IMR-90 (cell line): ENCODE data around the gene HOXC12. TPM values are rescaled to one million over a fixed set of nuclear protein-coding genes. Genes with fewer than 3 reads are reported as not detected.

Source experiments
- ATAC-seq: fragments of 200-7000 bp; cut with Tn5 transposase; 2 replicates; pipeline ENCODE4 v1.9.1; 2020; ENCODE audit warnings: low read depth, mild to moderate bottlenecking, moderate library complexity
- BruUV-seq: library from RNA; stranded (reverse); fragments of 400-500 nt; replicated peaks from 2 replicates; lab custom pipeline; 2021; lab: Mats Ljungman, UMichigan
- CTCF ChIA-PET: fragments of 300-600 bp; formaldehyde crosslinking; extraction: SDS; loops from one replicate; lab custom pipeline; 2021; ENCODE audit warnings: antibody characterized with exemption; lab: Yijun Ruan, JAX
- POLR2A ChIA-PET: fragments of 300-600 bp; sonication (Branson Sonifier 250); formaldehyde crosslinking; loops from one replicate; lab custom pipeline; 2022; ENCODE audit warnings: antibody characterized with exemption; ENCODE audit not compliant: unreplicated experiment; lab: Charles Lee
- DNase-seq: peaks from one replicate; pipeline ENCODE4 v3.0.0; 2013
- H2AFZ ChIP-seq: replicated peaks from 2 replicates; pipeline ENCODE3; 2013; ENCODE audit warnings: low read length, mild to moderate bottlenecking; ENCODE audit not compliant: poor library complexity
- H2AK5ac ChIP-seq: 2 replicates; pipeline ENCODE4 v1.6.1; 2013; ENCODE audit warnings: low read depth, low read length, inconsistent platforms
- H2AK9ac ChIP-seq: replicated peaks from 2 replicates; pipeline ENCODE3; 2013; ENCODE audit warnings: mild to moderate bottlenecking, low read depth, low read length, moderate library complexity; ENCODE audit not compliant: poor library complexity
- H2BK120ac ChIP-seq: 2 replicates; pipeline ENCODE4 v1.6.1; 2013; ENCODE audit warnings: low read depth, low read length, inconsistent platforms
- H2BK15ac ChIP-seq: 3 replicates; pipeline ENCODE4 v1.6.1; 2013; ENCODE audit warnings: low read depth, low read length, inconsistent platforms
- H2BK20ac ChIP-seq: 2 replicates; pipeline ENCODE4 v1.6.1; 2013; ENCODE audit warnings: low read depth, mild to moderate bottlenecking, inconsistent platforms, low read length, moderate library complexity
- H2BK5ac ChIP-seq: 2 replicates; pipeline ENCODE4 v1.6.1; 2013; ENCODE audit warnings: mild to moderate bottlenecking, low read depth, low read length, inconsistent platforms; ENCODE audit not compliant: poor library complexity, severe bottlenecking
- H3K14ac ChIP-seq: replicated peaks from 2 replicates; pipeline ENCODE4 v1.6.1; 2013; ENCODE audit warnings: low read depth, low read length, inconsistent platforms
- H3K18ac ChIP-seq: 2 replicates; pipeline ENCODE4 v1.6.1; 2013; ENCODE audit warnings: low read depth, low read length, control low read depth
- H3K23ac ChIP-seq: 2 replicates; pipeline ENCODE4 v1.6.1; 2013; ENCODE audit warnings: low read depth, low read length, inconsistent platforms
- H3K27ac ChIP-seq: 2 replicates; pipeline ENCODE4 v1.5.1; 2013; ENCODE audit warnings: mild to moderate bottlenecking, control low read depth, low read length; ENCODE audit not compliant: insufficient read depth
- H3K27me3 ChIP-seq: 2 replicates; pipeline ENCODE4 v1.6.1; 2013; ENCODE audit warnings: low read length; ENCODE audit not compliant: control insufficient read depth, insufficient read depth
- H3K36me3 ChIP-seq: 2 replicates; pipeline ENCODE4 v1.6.1; 2013; ENCODE audit warnings: low read length, mixed read lengths; ENCODE audit not compliant: control insufficient read depth, insufficient read depth
- H3K4ac ChIP-seq: 2 replicates; pipeline ENCODE4 v1.6.1; 2013; ENCODE audit warnings: low read depth, low read length, inconsistent platforms
- H3K4me1 ChIP-seq: 2 replicates; pipeline ENCODE4 v1.6.1; 2013; ENCODE audit warnings: low read length, mixed read lengths; ENCODE audit not compliant: control insufficient read depth, insufficient read depth
- H3K4me2 ChIP-seq: 2 replicates; pipeline ENCODE4 v1.6.1; 2013; ENCODE audit warnings: low read depth, mild to moderate bottlenecking, control low read depth, low read length, moderate library complexity
- H3K4me3 ChIP-seq: 2 replicates; pipeline ENCODE4 v1.5.1; 2013; ENCODE audit warnings: low read depth, mild to moderate bottlenecking, control low read depth, low read length, moderate library complexity; ENCODE audit not compliant: insufficient read depth
- H3K56ac ChIP-seq: 2 replicates; pipeline ENCODE4 v1.6.1; 2013; ENCODE audit warnings: low read length, inconsistent platforms; ENCODE audit not compliant: insufficient read depth; ENCODE audit errors: extremely low read depth
- H3K79me1 ChIP-seq, 2 experiments: 2 replicates each; pipeline ENCODE4 v1.6.1; 2013; ENCODE audit warnings: low read length in 2 of 2, inconsistent platforms in 1 of 2, low read depth in 1 of 2
- H3K9ac ChIP-seq: 2 replicates; pipeline ENCODE4 v1.6.1; 2013; ENCODE audit warnings: low read depth, low read length, control low read depth
- H3K9me1 ChIP-seq: 2 replicates; pipeline ENCODE4 v1.6.1; 2013; ENCODE audit warnings: low read length, inconsistent platforms; ENCODE audit not compliant: insufficient read depth
- H3K9me3 ChIP-seq: 2 replicates; pipeline ENCODE4 v1.6.1; 2013; ENCODE audit warnings: low read length; ENCODE audit not compliant: control insufficient read depth, insufficient read depth
- H4K20me1 ChIP-seq: 2 replicates; pipeline ENCODE4 v1.6.1; 2013; ENCODE audit warnings: low read length, inconsistent platforms; ENCODE audit not compliant: insufficient read depth
- H4K5ac ChIP-seq: 2 replicates; pipeline ENCODE4 v1.6.1; 2013; ENCODE audit warnings: mild to moderate bottlenecking, low read depth, low read length, control low read depth
- H4K8ac ChIP-seq, 2 experiments: 2 replicates each; pipeline ENCODE4 v1.6.1; 2013; ENCODE audit warnings: low read depth in 2 of 2, low read length in 2 of 2, control low read depth in 1 of 2, inconsistent platforms in 1 of 2
- H4K91ac ChIP-seq: 2 replicates; pipeline ENCODE4 v1.6.1; 2013; ENCODE audit warnings: low read depth, low read length, inconsistent platforms; ENCODE audit not compliant: insufficient read depth
- CEBPB ChIP-seq: IDR thresholded peaks from 2 replicates; pipeline ENCODE4 v1.6.1; 2012; ENCODE audit warnings: low read depth, low read length, improper control_type of control experiment
- MAFK ChIP-seq: IDR thresholded peaks from 2 replicates; pipeline ENCODE4 v1.6.1; 2012; ENCODE audit warnings: low read depth, low read length, improper control_type of control experiment
- MAZ ChIP-seq: IDR thresholded peaks from 2 replicates; pipeline ENCODE4 v1.6.1; 2012; ENCODE audit warnings: low read depth, mild to moderate bottlenecking, low read length, improper control_type of control experiment, moderate library complexity, borderline replicate concordance
- MXI1 ChIP-seq: IDR thresholded peaks from 2 replicates; pipeline ENCODE4 v1.6.1; 2012; ENCODE audit warnings: low read depth, mild to moderate bottlenecking, low read length, moderate library complexity, borderline replicate concordance
- NFE2L2 ChIP-seq: fragments of 150-350 bp; IDR thresholded peaks from 2 replicates; pipeline ENCODE4 v1.6.1; 2016; ENCODE audit warnings: low read depth, mild to moderate bottlenecking, low read length
- POLR2A ChIP-seq: IDR thresholded peaks from 2 replicates; pipeline ENCODE4 v1.6.1; 2012; ENCODE audit warnings: mild to moderate bottlenecking, low read depth, low read length
- RCOR1 ChIP-seq: IDR thresholded peaks from 2 replicates; pipeline ENCODE4 v1.6.1; 2012; ENCODE audit warnings: mild to moderate bottlenecking, low read length, improper control_type of control experiment; ENCODE audit not compliant: insufficient replicate concordance
- RFX5 ChIP-seq: IDR thresholded peaks from 2 replicates; pipeline ENCODE4 v1.8.0; 2012; ENCODE audit warnings: low read depth, mild to moderate bottlenecking, low read length, moderate library complexity
- WGBS, 2 experiments: methylation state at CpG; one replicate each; pipeline versions ENCODE4 v1.1.5 to v1.1.7; 2013; ENCODE audit warnings: missing lambda C conversion rate in 2 of 2; ENCODE audit not compliant: insufficient read length in 1 of 2; ENCODE audit errors: extremely low coverage in 2 of 2; 5-methylcytosine and 5-hydroxymethylcytosine counted together
- dilution Hi-C: fragments of 300-500 bp; cut with HindIII; formaldehyde crosslinking; loops from one replicate; pipeline ENCODE4 v1.14.3; 2018; ENCODE audit warnings: low sequenced_read_pairs; ENCODE audit not compliant: unreplicated experiment
- in situ Hi-C: fragments of 300-500 bp; cut with MboI; formaldehyde crosslinking; loops from 3 replicates; pipeline ENCODE4 v1.14.3; 2019; ENCODE audit warnings: low sequenced_read_pairs, inconsistent platforms, mixed read lengths
- intact Hi-C: fragments of 100-400 bp; cut with micrococcal nuclease; formaldehyde crosslinking; loops from 2 replicates; pipeline ENCODE4 v1.10.0; 2022
- polyA plus RNA-seq, 3 experiments: library from polyadenylated mRNA; depleted of rRNA; stranded (reverse); fragments of >200 nt; gene quantifications; 2 replicates each; pipeline ENCODE4 v1.2.3, GENCODE V29; 2012; ENCODE audit warnings: low replicate concordance in 1 of 3
- total RNA-seq: library from RNA; depleted of rRNA; stranded (reverse); fragments of >200 nt; gene quantifications from 2 replicates; pipeline ENCODE4 v1.2.3, GENCODE V29; 2012
- TF ChIP-seq, protein P1 (sequence below): fragments of 150-350 bp; IDR thresholded peaks from 2 replicates; pipeline ENCODE4 v1.6.1; 2017; ENCODE audit warnings: mild to moderate bottlenecking, antibody characterized with exemption, low read length, low read depth
- TF ChIP-seq, protein P2 (sequence below): conservative IDR thresholded peaks from 2 replicates; pipeline ENCODE4 v1.5.1; 2012; ENCODE audit warnings: mild to moderate bottlenecking, low read depth, low read length, improper control_type of control experiment
- TF ChIP-seq, protein P3 (sequence below): fragments of 150-350 bp; IDR thresholded peaks from 2 replicates; pipeline ENCODE4 v1.6.1; 2016; ENCODE audit warnings: low read depth, mild to moderate bottlenecking, low read length, moderate library complexity, borderline replicate concordance

Gene HOXC12
- total and polyA plus RNA-seq, 2 of the 4 experiments (the other 2 are of a cell fraction), result not detected

DNA sequence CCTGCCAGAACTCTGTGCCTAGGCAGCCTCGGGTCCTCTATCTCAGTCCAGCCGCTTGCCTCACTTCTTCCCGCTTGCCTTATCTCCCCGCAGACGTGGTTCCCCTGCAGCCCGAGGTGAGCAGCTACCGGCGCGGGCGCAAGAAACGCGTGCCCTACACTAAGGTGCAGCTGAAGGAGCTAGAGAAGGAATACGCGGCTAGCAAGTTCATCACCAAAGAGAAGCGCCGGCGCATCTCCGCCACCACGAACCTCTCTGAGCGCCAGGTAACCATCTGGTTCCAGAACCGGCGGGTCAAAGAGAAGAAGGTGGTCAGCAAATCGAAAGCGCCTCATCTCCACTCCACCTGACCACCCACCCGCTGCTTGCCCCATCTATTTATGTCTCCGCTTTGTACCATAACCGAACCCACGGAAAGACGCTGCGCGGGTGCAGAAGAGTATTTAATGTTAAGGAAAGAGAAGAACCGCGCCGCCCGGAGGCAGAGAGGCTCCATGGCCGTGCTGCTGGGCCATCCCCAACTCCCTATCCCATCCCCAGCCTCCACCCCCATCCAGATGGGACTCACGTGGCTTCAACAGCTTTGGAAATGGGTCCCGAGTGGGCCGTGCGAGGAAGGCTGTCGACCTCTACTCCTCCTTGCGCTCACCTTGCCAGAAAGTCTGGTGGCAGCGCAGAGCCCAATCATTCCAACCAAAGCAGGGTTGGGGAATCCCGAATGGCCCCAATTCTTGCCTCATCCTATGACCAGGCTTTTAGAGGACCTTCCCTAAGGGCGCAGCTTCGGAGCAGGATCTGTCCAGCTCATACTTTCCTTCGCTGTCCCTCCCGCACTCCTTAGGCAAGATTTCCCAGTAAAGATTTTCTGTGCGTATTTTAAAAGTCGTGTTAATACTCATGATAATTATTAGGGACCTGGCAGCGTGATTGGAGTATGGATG lies 9.5 kb upstream of the HOXC12 start:
- dilution Hi-C loops, result no loop called here

More for the DNA sequence above, 9.5 kb upstream of the HOXC12 start:
- Histone ChIP-seq H3K56ac (no peak overlapping the region), H3K14ac (no peak overlapping the region), H3K27ac (no peak overlapping the region), H2AFZ (peak overlapping the region; percentile 51), H2BK20ac (no peak overlapping the region), H3K9me1 (no peaks in the 10 kb centered on the region), H2BK120ac (no peak overlapping the region), H3K9ac (no peak overlapping the region), H3K79me1 (no peaks in the 10 kb centered on the region), H4K20me1 (no peaks in the 10 kb centered on the region), H3K4me1 (no peaks in the 10 kb centered on the region), H4K91ac (no peak overlapping the region), H2AK5ac (no peak overlapping the region), H3K9me3 (peaks cover 6% of the 10 kb centered on the region; the same call in 1 of the 2 replicates), H3K27me3 (peaks cover 83% of the 10 kb centered on the region), H2BK5ac (no peak overlapping the region), H4K8ac (no peak overlapping the region), H3K4me3 (no peak overlapping the region), H3K4me2 (no peak overlapping the region), H3K18ac (no peak overlapping the region), H3K4ac (no peak overlapping the region), H2BK15ac (no peak overlapping the region), H4K5ac (no peak overlapping the region), H3K36me3 (no peaks in the 10 kb centered on the region), H3K23ac (no peak overlapping the region), H2AK9ac (peak overlapping the region; percentile 42)
- in situ Hi-C loops (no loop called here), intact Hi-C loops (no loop called here)
- BruUV-seq, result no TSS peak
- TF ChIP-seq POLR2A, result no peak
- TF ChIP-seq, protein P1, sequence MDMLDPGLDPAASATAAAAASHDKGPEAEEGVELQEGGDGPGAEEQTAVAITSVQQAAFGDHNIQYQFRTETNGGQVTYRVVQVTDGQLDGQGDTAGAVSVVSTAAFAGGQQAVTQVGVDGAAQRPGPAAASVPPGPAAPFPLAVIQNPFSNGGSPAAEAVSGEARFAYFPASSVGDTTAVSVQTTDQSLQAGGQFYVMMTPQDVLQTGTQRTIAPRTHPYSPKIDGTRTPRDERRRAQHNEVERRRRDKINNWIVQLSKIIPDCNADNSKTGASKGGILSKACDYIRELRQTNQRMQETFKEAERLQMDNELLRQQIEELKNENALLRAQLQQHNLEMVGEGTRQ, result no peak
- TF ChIP-seq NFE2L2, result no peak
- no peak for TF ChIP-seq RCOR1
- TF ChIP-seq CEBPB, result no peak
- TF ChIP-seq MAFK, result no peak
- no peak for TF ChIP-seq MXI1
- TF ChIP-seq, protein P2, sequence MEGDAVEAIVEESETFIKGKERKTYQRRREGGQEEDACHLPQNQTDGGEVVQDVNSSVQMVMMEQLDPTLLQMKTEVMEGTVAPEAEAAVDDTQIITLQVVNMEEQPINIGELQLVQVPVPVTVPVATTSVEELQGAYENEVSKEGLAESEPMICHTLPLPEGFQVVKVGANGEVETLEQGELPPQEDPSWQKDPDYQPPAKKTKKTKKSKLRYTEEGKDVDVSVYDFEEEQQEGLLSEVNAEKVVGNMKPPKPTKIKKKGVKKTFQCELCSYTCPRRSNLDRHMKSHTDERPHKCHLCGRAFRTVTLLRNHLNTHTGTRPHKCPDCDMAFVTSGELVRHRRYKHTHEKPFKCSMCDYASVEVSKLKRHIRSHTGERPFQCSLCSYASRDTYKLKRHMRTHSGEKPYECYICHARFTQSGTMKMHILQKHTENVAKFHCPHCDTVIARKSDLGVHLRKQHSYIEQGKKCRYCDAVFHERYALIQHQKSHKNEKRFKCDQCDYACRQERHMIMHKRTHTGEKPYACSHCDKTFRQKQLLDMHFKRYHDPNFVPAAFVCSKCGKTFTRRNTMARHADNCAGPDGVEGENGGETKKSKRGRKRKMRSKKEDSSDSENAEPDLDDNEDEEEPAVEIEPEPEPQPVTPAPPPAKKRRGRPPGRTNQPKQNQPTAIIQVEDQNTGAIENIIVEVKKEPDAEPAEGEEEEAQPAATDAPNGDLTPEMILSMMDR, result no peak
- no peak for TF ChIP-seq MAZ
- TF ChIP-seq, protein P3, sequence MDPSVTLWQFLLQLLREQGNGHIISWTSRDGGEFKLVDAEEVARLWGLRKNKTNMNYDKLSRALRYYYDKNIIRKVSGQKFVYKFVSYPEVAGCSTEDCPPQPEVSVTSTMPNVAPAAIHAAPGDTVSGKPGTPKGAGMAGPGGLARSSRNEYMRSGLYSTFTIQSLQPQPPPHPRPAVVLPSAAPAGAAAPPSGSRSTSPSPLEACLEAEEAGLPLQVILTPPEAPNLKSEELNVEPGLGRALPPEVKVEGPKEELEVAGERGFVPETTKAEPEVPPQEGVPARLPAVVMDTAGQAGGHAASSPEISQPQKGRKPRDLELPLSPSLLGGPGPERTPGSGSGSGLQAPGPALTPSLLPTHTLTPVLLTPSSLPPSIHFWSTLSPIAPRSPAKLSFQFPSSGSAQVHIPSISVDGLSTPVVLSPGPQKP, result no peak
- TF ChIP-seq RFX5, result no peak
- WGBS, 2 experiments, result 3% methylated on average over 15 of the region's 51 CpGs; no CpG with 5 or more reads in 1 of the 2 experiments
- ATAC-seq, result no peak
- DNase-seq, result no peak
- POLR2A ChIA-PET, result no interaction called here
- CTCF ChIA-PET, result interaction anchor here (0.7 kb wide), 1 partner anchor 9 kb away, joined by 3 read pairs; no protein-coding TSS in a partner anchor
